ENCODE measurements around the gene LRRC18. TPM values are rescaled to one million over a fixed set of nuclear protein-coding genes. Genes with fewer than 3 reads are reported as not detected.

LRRC18 gene
- total and polyA plus RNA-seq, 8 donors, result 0.46 to 2.6 (median 0.72) TPM; not detected in 5

DNA sequence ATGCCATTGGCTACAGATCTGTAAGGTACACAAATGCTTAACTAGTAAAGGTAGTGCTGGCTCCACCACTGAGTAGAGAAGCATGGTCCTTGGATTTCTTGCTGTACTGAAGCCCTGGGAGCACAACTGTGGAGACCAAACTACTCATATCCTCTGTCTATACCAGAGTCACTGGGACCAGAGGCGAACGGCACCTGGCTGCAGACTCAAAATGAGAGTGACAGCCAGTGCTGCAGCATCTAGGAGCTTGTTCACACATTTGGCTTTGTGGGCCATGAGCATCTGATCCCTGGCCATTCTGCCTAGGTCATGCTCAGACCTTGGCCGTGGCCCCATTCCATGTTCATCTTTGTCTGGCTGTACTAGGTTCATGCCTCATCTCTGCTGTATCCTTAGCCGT, 31.9 kb downstream of the LRRC18 start:
- Histone ChIP-seq H3K4me3 (no peak overlapping the region), H3K9me3 (no peaks in the 10 kb centered on the region), H3K27me3 (no peaks in the 10 kb centered on the region), H3K36me3 (no peaks in the 10 kb centered on the region), H3K27ac (no peak overlapping the region), H3K4me1 (no peaks in the 10 kb centered on the region)
- DNase-seq, result no peak
- TF ChIP-seq, protein P1, sequence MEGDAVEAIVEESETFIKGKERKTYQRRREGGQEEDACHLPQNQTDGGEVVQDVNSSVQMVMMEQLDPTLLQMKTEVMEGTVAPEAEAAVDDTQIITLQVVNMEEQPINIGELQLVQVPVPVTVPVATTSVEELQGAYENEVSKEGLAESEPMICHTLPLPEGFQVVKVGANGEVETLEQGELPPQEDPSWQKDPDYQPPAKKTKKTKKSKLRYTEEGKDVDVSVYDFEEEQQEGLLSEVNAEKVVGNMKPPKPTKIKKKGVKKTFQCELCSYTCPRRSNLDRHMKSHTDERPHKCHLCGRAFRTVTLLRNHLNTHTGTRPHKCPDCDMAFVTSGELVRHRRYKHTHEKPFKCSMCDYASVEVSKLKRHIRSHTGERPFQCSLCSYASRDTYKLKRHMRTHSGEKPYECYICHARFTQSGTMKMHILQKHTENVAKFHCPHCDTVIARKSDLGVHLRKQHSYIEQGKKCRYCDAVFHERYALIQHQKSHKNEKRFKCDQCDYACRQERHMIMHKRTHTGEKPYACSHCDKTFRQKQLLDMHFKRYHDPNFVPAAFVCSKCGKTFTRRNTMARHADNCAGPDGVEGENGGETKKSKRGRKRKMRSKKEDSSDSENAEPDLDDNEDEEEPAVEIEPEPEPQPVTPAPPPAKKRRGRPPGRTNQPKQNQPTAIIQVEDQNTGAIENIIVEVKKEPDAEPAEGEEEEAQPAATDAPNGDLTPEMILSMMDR (IDR thresholded peaks at IDR 0.05), result no peak
- no peak for TF ChIP-seq EP300 (IDR thresholded peaks at IDR 0.05)
- no peak for TF ChIP-seq POLR2AphosphoS5 (IDR thresholded peaks at IDR 0.05)
- no peak for TF ChIP-seq POLR2A (IDR thresholded peaks at IDR 0.05)
- 81 to 88% (median 83%) methylated on average over 4 of the region's 4 CpGs for WGBS, 5 donors
- intact Hi-C loops (cut with DNase I; ENCODE audit: low total_unique reads), result no loop called here

DNA sequence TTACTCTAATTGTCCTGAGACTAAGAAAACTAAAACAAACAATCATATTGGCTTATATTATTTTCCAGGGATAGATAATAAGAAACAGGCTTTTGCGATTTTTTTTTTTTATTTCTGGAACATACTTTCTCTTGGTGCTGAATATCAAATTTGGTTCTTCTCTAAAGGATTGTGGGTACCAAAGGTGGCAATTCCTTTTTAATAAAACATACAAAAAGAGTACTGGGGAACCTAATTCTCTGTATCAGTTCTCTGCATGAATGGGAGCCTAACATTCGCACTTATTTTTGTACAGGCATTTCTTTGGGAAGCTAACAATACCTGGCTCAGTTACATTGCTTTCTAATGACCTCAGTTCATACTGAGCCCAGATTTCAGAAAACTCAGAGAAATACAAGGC, 32.8 kb downstream of the LRRC18 start:
- TF ChIP-seq POLR2AphosphoS5 (IDR thresholded peaks at IDR 0.05) (no peak), EP300 (IDR thresholded peaks at IDR 0.05) (no peak), POLR2A (IDR thresholded peaks at IDR 0.05) (no peak)
- TF ChIP-seq, protein P1 (IDR thresholded peaks at IDR 0.05), result no peak
- Histone ChIP-seq H3K27me3 (no peaks in the 10 kb centered on the region), H3K36me3 (no peaks in the 10 kb centered on the region), H3K4me3 (no peak overlapping the region), H3K27ac (no peak overlapping the region), H3K4me1 (no peaks in the 10 kb centered on the region), H3K9me3 (peaks cover 0 to 1% (median 0%) of the 10 kb centered on the region in 4 donors)
- intact Hi-C loops (cut with DNase I; ENCODE audit: low total_unique reads), result no loop called here
- no peak for DNase-seq
- 78 to 86% (median 82%) methylated on average over 2 of the region's 2 CpGs for WGBS, 5 donors

DNA sequence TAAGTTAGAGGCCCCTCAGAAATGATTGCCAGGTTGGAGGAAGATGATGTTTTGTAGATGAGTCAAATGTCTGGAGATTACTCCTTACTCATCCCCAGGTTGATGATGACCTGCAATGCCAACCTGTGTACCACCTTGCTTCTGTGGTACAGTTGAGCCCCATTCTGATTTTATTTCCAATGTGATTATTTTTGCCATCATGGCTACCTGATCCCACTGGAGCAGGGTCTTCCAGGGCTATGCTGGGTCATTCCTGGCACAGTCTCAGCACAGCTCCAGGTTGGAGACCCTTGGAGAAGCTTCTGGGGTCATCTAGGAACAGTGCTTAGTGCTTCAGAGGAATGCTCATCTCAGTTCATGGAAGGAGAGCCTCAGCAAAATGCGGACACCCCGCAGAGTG, 34.3 kb downstream of the LRRC18 start:
- H3K4me3 ChIP-seq, result no peak overlapping the region
- intact Hi-C loops (cut with DNase I; ENCODE audit: low total_unique reads), result no loop called here
- WGBS, 5 donors, result 67 to 100% (median 97%) methylated on average over 1 to 2 of the region's 2 CpGs
- H3K27me3 ChIP-seq, result no peaks in the 10 kb centered on the region
- no peak overlapping the region for H3K27ac ChIP-seq
- TF ChIP-seq EP300 (IDR thresholded peaks at IDR 0.05) (no peak), POLR2A (IDR thresholded peaks at IDR 0.05) (no peak), POLR2AphosphoS5 (IDR thresholded peaks at IDR 0.05) (no peak)
- TF ChIP-seq, protein P1 (IDR thresholded peaks at IDR 0.05), result no peak
- no peak for DNase-seq
- no peaks in the 10 kb centered on the region for H3K4me1 ChIP-seq
- peaks cover 0 to 7% (median 0%) of the 10 kb centered on the region in 4 donors for H3K9me3 ChIP-seq
- no peaks in the 10 kb centered on the region for H3K36me3 ChIP-seq

DNA sequence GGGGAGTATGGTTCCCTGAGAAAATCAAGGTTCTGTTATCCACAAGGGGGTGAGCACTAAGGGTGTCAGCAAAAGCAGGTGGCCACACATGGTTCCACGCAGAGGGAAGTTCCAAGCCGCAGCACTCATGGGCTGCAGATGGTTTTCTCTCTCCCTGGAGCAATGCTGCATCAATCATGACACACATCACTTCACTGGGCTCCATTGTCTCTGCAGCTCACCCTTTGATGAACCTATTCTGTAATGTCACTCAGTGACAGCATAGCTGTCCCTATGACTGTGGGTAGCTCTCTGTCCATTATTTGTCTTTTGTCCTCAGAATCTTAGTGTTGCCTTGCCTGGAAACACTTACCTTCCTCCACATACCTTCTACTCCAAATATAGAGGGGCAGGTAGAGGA, 34.8 kb downstream of the LRRC18 start:
- 81 to 91% (median 82%) methylated on average over 2 of the region's 2 CpGs for WGBS, 5 donors

DNA sequence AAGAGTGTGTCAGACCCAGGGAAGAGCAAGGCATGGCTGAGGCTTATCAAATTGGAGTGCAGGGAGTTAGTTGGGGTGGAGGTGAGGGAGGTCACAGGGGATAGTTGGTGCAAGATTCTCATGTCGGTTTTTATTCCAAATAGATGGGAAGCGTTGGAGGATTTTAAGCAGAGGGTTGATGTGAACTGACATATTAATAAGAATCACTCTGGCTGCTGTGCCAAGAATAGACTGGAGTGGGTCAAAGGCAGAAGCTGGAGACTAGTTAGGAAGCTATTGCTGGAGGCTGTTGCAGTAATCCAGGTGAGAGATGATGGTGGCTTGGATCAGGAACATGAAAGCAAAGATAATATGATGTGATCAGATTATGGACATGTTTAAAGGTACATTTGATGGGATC, 36.5 kb downstream of the LRRC18 start:
- no peaks in the 10 kb centered on the region for H3K36me3 ChIP-seq
- H3K27me3 ChIP-seq, result no peaks in the 10 kb centered on the region
- 65 to 89% (median 88%) methylated on average over 2 of the region's 2 CpGs for WGBS, 5 donors
- H3K27ac ChIP-seq, result no peak overlapping the region
- TF ChIP-seq POLR2A (IDR thresholded peaks at IDR 0.05) (no peak), EP300 (IDR thresholded peaks at IDR 0.05) (no peak), POLR2AphosphoS5 (IDR thresholded peaks at IDR 0.05) (no peak)
- TF ChIP-seq, protein P1 (IDR thresholded peaks at IDR 0.05), result no peak
- no peak for DNase-seq
- H3K4me3 ChIP-seq, result no peak overlapping the region
- no peaks in the 10 kb centered on the region for H3K4me1 ChIP-seq
- H3K9me3 ChIP-seq, result peaks cover 0 to 7% (median 0%) of the 10 kb centered on the region in 4 donors
- intact Hi-C loops (cut with DNase I; ENCODE audit: low total_unique reads), result no loop called here

More for the DNA sequence above, 34.8 kb downstream of the LRRC18 start:
- no peak overlapping the region for H3K27ac ChIP-seq
- H3K4me3 ChIP-seq, result no peak overlapping the region
- H3K9me3 ChIP-seq, result peaks cover 0 to 7% (median 0%) of the 10 kb centered on the region in 4 donors
- H3K36me3 ChIP-seq, result no peaks in the 10 kb centered on the region
- H3K4me1 ChIP-seq, result no peaks in the 10 kb centered on the region
- intact Hi-C loops (cut with DNase I; ENCODE audit: low total_unique reads), result no loop called here
- DNase-seq, result no peak
- no peaks in the 10 kb centered on the region for H3K27me3 ChIP-seq
- TF ChIP-seq POLR2A (IDR thresholded peaks at IDR 0.05), result no peak
